GM23338 (cell line): ENCODE results near the gene ADH1A. TPM values are rescaled to one million over a fixed set of nuclear protein-coding genes. Genes with fewer than 3 reads are reported as not detected.

ENCODE experiments used
- ATAC-seq: fragments of 200-7000 bp; cut with Tn5 transposase; 3 replicates; pipeline ENCODE4 v1.9.1; 2020
- DNase-seq: peaks from one replicate; pipeline ENCODE4 v3.0.0-alpha.2; 2015; ENCODE audit warnings: low spot score
- H2AFZ ChIP-seq: fragments of 200-600 bp; sonication (generic); 2 replicates; pipeline ENCODE4 v1.8.0; 2016; ENCODE audit warnings: antibody characterized with exemption, mild to moderate bottlenecking, moderate library complexity
- H3F3A ChIP-seq: fragments of 200-600 bp; sonication (generic); replicated peaks from 2 replicates; pipeline ENCODE4 v1.8.0; 2017; ENCODE audit warnings: antibody characterized with exemption, mixed run types, low read depth
- H3K27ac ChIP-seq: fragments of 200-600 bp; sonication (generic); 2 replicates; pipeline ENCODE4 v1.6.1; 2016; ENCODE audit warnings: low read depth
- H3K27me3 ChIP-seq: fragments of 200-600 bp; sonication (generic); 2 replicates; pipeline ENCODE4 v1.8.0; 2016; ENCODE audit warnings: mild to moderate bottlenecking, mixed run types, moderate library complexity; ENCODE audit not compliant: insufficient read depth
- H3K36me3 ChIP-seq: fragments of 200-600 bp; sonication (generic); 2 replicates; pipeline ENCODE4 v1.8.0; 2016; ENCODE audit warnings: mild to moderate bottlenecking; ENCODE audit not compliant: insufficient read depth
- H3K4me1 ChIP-seq: fragments of 200-600 bp; sonication (generic); 2 replicates; pipeline ENCODE4 v1.8.0; 2016; ENCODE audit warnings: mild to moderate bottlenecking, moderate library complexity; ENCODE audit not compliant: insufficient read depth
- H3K4me2 ChIP-seq: fragments of 200-600 bp; sonication (generic); 2 replicates; pipeline ENCODE4 v1.7.1; 2017; ENCODE audit warnings: mixed run types
- H3K4me3 ChIP-seq: fragments of 200-600 bp; sonication (generic); 2 replicates; pipeline ENCODE4 v1.6.1; 2016; ENCODE audit warnings: mixed run types
- H3K79me2 ChIP-seq: fragments of 200-600 bp; sonication (generic); replicated peaks from 2 replicates; pipeline ENCODE4 v1.8.0; 2017; ENCODE audit warnings: mild to moderate bottlenecking; ENCODE audit not compliant: insufficient read depth
- H3K9me2 ChIP-seq: fragments of 200-600 bp; sonication (generic); 2 replicates; pipeline ENCODE4 v1.8.0; 2017; ENCODE audit not compliant: insufficient read depth
- H4K20me1 ChIP-seq: fragments of 200-600 bp; sonication (generic); replicated peaks from 2 replicates; pipeline ENCODE4 v1.8.0; 2017; ENCODE audit warnings: mild to moderate bottlenecking; ENCODE audit not compliant: insufficient read depth
- H3K27ac Mint-ChIP-seq: 2 replicates; pipeline ENCODE4 v1.8.0; 2020; ENCODE audit warnings: inconsistent platforms, mild to moderate bottlenecking, moderate library complexity, mixed read lengths
- H3K27me3 Mint-ChIP-seq: 3 replicates; pipeline ENCODE4 v1.8.0; 2022; ENCODE audit warnings: low read depth, mild to moderate bottlenecking, moderate library complexity, mixed read lengths, inconsistent platforms; ENCODE audit not compliant: insufficient read depth, poor library complexity
- H3K36me3 Mint-ChIP-seq: 3 replicates; pipeline ENCODE4 v1.8.0; 2021; ENCODE audit warnings: low read depth, mild to moderate bottlenecking, inconsistent platforms, moderate library complexity, mixed read lengths
- H3K4me1 Mint-ChIP-seq: 3 replicates; pipeline ENCODE4 v1.8.0; 2020; ENCODE audit warnings: mild to moderate bottlenecking, inconsistent platforms, mixed read lengths
- H3K4me3 Mint-ChIP-seq: 3 replicates; pipeline ENCODE4 v1.8.0; 2021; ENCODE audit warnings: moderate library complexity, mild to moderate bottlenecking, inconsistent platforms, mixed read lengths
- H3K9me3 Mint-ChIP-seq: 3 replicates; pipeline ENCODE4 v1.8.0; 2020; ENCODE audit warnings: moderate library complexity, mild to moderate bottlenecking, inconsistent platforms, mixed read lengths
- ETS1 ChIP-seq: IDR thresholded peaks from 2 replicates; pipeline ENCODE4 v1.6.1; 2016; ENCODE audit warnings: antibody characterized with exemption
- EZH2 ChIP-seq: fragments of 200-600 bp; sonication (generic); IDR thresholded peaks from one replicate; pipeline ENCODE4 v1.8.0; 2017; ENCODE audit warnings: antibody characterized with exemption, mild to moderate bottlenecking, low read depth; ENCODE audit not compliant: unreplicated experiment
- EZH2phosphoT487 ChIP-seq: fragments of 200-600 bp; sonication (generic); IDR thresholded peaks from one replicate; pipeline ENCODE4 v1.8.1; 2018; ENCODE audit warnings: antibody characterized with exemption; ENCODE audit not compliant: unreplicated experiment
- NANOG ChIP-seq: IDR thresholded peaks from 2 replicates; pipeline ENCODE4 v1.6.1; 2016; ENCODE audit warnings: antibody characterized with exemption, borderline replicate concordance
- POLR2AphosphoS5 ChIP-seq: IDR thresholded peaks from 2 replicates; pipeline ENCODE4 v1.6.1; 2016; ENCODE audit warnings: antibody characterized with exemption, low read depth
- STAT1 ChIP-seq: IDR thresholded peaks from one replicate; pipeline ENCODE4 v1.6.1; 2016; ENCODE audit warnings: antibody characterized with exemption; ENCODE audit not compliant: unreplicated experiment
- ZNF114 ChIP-seq: fragments of 250-450 bp; sonication (Bioruptor Pico); IDR thresholded peaks from 2 replicates; pipeline ENCODE4 v1.5.0; 2020; ENCODE audit warnings: mild to moderate bottlenecking, moderate library complexity
- ZNF462 ChIP-seq: fragments of 250-450 bp; sonication (Bioruptor Pico); IDR thresholded peaks from 2 replicates; pipeline ENCODE4 v1.5.0; 2020; ENCODE audit warnings: mild to moderate bottlenecking, moderate library complexity
- polyA plus RNA-seq: library from polyadenylated mRNA; unstranded; fragments of >200 nt; fragmentation: Nextera tagmentation; extraction: Ambion mirVana; gene quantifications from 2 replicates; pipeline ENCODE4 v1.2.1, GENCODE V29; 2016
- total RNA-seq: library from RNA; depleted of rRNA; stranded (reverse); fragments of >200 nt; shearing (Covaris generic); gene quantifications from 2 replicates; pipeline ENCODE4 v1.2.3, GENCODE V29; 2014

The ADH1A gene
- total and polyA plus RNA-seq, 2 experiments from 2014 or later: not detected

- H3K4me1 ChIP-seq: peaks cover 3% of the 10 kb centered on the region; the same call in 1 of the 2 replicates
- Mint-ChIP-seq H3K4me3 (no peak overlapping the region), H3K27me3 (no peaks in the 10 kb centered on the region), H3K4me1 (no peaks in the 10 kb centered on the region; the same call in 1 of the 3 replicates), H3K27ac (no peak overlapping the region), H3K9me3 (peaks cover 17% of the 10 kb centered on the region; the same call in 2 of the 3 replicates), H3K36me3 (peaks cover 3% of the 10 kb centered on the region; the same call in 2 of the 3 replicates)
- H3K9me2 ChIP-seq: peaks cover 5% of the 10 kb centered on the region; the same call in 1 of the 2 replicates
- H3K79me2 ChIP-seq: no peaks in the 10 kb centered on the region
- H3K4me2 ChIP-seq: no peak overlapping the region
- H4K20me1 ChIP-seq: no peaks in the 10 kb centered on the region
- no peak for TF ChIP-seq ZNF114
- TF ChIP-seq ETS1: no peak
- TF ChIP-seq POLR2AphosphoS5: no peak
- TF ChIP-seq EZH2phosphoT487: no peak
- TF ChIP-seq EZH2: no peak
- no peak for TF ChIP-seq STAT1
- no peak for TF ChIP-seq NANOG
- TF ChIP-seq ZNF462 (CRISPR knock-in tag): no peak
- no peaks in the 10 kb centered on the region for H3K27me3 ChIP-seq
- H3K27ac ChIP-seq: no peak overlapping the region
- no peak for ATAC-seq
- H3F3A ChIP-seq: no peaks in the 10 kb centered on the region
- H3K4me3 ChIP-seq: no peak overlapping the region
- no peak for DNase-seq
- H3K36me3 ChIP-seq: peaks cover 2% of the 10 kb centered on the region; the same call in 1 of the 2 replicates
- no peak overlapping the region for H2AFZ ChIP-seq
Measured at GRCh38 chr4:99273704-99274103, 17.1 kb downstream of the ADH1A start.
